Activated CD4-positive, alpha-beta T cell treated with anti-CD3 and anti-CD28 coated beads for 4 hours (primary cell): ENCODE results near the gene ZBTB16.

Experiments
- DNase-seq, 2 donors: peaks; one replicate each; pipeline ENCODE4 v3.0.0-alpha.2; 2020

Gene ZBTB16

GRCh38 chr11:114087025-114087424 lies 27.5 kb downstream of the ZBTB16 start:
- DNase-seq: no peak

DNA sequence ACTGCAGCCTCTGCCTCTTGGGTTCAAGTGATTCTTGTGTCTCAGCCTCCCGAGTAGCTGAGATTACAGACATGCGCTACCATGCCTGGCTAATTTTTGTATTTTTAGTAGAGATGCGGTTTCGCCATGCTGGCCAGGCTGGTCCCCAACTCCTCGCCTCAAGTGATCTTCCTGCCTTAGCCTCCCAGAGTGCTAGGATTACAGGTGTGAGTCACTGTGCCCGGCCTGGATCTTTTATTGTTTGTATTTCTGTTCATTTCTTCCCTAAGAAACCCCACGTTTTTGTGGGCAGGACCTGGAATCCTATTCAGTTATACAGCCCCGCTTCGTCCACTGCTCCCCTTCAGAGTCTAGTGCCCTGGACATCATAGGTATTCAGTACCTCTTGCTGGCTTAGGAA lies 28.7 kb downstream of the ZBTB16 start:
- no peak for DNase-seq

DNA sequence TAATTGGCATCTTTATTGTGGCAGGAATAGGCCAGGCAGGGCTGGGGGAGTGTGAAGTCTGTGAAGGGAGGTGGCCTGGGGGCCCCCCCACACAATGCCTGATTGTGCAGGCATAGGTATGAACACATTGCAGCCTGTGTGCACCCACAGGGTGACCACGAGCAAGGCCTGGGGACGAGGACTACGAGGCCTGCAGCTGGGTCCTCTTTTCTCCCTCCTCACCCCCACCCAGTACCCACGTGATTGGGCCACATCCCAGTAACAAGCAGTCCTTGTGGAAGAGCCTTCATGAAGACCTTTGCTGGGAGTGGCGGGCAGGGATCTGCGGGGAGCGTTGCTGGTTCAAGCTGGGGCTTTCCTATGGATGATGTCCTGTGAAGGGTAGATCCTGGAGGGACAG lies 29.3 kb downstream of the ZBTB16 start:
- no peak for DNase-seq

DNA sequence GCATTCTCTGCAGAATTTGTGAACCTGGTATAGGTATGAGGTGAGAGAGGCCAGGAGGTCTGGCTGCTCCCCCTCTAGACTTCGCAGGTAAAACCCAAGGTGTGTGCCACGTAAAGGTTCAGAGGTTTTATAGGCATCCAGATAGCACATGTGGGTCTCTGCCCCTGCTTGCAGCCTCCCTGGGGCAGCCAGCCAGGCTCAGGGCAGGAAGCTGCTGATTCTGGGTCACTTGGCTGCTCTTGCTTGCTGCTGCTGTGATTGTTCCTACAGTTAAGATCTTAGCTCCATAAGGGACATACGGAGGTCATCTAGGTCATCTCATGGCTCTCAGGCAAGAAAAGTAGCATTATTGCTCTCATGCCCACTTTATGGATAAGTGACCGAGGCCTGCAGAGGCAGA lies 30.2 kb downstream of the ZBTB16 start:
- DNase-seq: no peak

- no peak for DNase-seq
Observed at GRCh38 chr11:114090225-114090910, 30.9 kb downstream of the ZBTB16 start.

GRCh38 chr11:114090976-114091375 lies 31.5 kb downstream of the ZBTB16 start:
- DNase-seq: no peak

GRCh38 chr11:114091516-114092397 lies 32.2 kb downstream of the ZBTB16 start:
- no peak for DNase-seq

DNA sequence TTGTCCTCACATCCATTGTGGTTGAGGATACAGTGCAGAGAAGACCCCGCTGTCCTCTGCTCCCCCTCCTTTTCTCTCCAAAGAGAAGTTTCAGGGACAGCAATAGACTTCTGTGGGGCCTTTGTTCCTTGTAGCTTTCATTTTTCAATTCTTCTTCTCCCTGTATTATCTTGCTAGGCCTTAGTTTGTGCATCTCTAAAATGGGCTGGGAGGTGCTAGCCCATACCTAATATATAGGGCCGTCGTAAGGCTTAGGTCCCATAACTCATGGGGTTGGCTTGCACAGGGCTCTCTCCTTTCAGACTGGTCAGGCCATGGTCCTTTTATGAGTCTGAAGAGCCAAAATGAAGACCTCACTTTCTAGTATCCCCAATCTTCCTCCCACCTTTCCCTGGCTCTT lies 33.0 kb downstream of the ZBTB16 start:
- no peak for DNase-seq

- no peak for DNase-seq
Observed at GRCh38 chr11:114092953-114093352, 33.4 kb downstream of the ZBTB16 start.

- no peak for DNase-seq
Observed at GRCh38 chr11:114094516-114094915, 35.0 kb downstream of the ZBTB16 start.

- DNase-seq: no peak
Observed at GRCh38 chr11:114095899-114096298, 36.4 kb downstream of the ZBTB16 start.

DNA sequence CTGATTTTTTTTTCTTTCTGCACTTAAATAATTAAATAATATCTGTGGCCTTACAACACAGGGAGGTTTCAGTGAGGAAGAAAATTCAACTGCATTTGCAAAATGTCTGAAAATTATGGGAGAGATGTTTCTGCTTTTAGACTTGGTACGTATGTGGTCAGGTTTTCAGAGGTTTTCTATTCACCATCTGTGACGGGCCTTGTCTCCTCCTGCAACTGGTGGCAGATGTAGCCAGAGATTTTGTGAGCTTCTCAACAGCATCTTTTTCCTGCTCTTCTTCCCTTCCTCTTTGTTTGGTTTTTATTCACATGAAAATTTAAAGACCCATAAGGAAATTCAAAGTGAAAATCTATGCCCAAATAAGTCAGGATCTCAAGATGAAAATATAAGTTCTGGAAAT lies 38.3 kb downstream of the ZBTB16 start:
- no peak for DNase-seq

DNA sequence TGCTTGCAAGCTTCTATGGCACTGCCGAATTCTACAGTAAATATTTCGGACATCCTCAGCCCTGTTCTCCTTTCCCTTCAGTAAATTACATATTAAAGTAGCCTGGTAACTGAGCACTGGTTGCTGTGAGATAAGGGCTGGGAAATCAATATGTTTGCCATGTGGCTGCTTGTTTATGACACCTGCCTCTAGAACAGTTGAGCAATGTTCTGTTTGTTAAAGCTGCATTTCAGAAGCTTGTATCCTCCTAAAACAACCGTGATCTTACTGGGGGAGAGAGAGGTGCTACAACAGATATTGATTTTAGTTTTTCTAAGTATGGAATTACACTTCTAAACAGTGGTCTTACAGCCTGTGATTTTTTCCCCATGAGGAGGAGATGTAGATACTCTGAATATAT lies 39.4 kb downstream of the ZBTB16 start:
- DNase-seq: no peak

DNA sequence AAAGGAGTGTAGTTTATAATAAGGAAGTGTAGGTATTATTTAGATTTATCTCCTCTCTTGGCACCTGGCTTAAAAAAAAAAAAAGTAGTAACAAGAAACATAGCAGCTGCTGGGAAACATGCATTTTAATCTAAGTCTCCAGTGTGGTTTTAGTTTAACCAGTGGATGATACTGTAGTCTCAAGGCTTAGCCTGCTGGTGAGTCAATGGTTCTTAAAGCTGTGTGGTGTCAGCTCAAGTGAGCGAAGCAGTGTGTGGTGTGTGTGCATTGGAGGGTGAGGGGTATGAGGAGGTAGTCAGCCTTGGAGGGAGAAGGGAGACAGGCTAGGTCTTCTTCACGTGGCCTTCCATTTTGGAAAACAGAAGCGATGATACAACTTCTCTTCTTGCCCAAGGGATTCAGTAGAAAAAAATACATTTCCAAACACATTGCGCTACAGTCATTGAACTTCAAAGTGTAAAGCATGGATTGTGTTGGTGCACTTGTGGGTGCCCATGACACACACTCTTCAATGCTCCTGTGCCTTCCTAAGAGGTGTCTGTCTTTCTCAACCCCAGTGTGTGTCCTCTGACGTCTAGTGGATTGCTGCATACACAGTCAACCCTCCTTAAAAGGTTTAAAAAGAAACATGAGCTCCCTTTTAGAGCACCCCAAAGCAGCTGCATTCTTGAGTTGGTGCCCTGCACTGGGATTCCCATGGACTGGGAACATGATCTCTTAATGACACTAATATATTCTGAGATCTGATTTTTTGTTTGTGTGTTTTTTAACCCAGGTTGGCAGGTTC lies 40.1 kb downstream of the ZBTB16 start:
- DNase-seq: no peak

GRCh38 chr11:114102993-114103896 lies 43.7 kb downstream of the ZBTB16 start:
- DNase-seq: no peak

- no peak for DNase-seq
Observed at GRCh38 chr11:114105611-114106010, 46.1 kb downstream of the ZBTB16 start.

- no peak for DNase-seq
Observed at GRCh38 chr11:114106047-114106446, 46.5 kb downstream of the ZBTB16 start.

GRCh38 chr11:114106986-114107385 lies 47.5 kb downstream of the ZBTB16 start:
- no peak for DNase-seq

- DNase-seq: no peak
Observed at GRCh38 chr11:114108501-114109205, 49.1 kb downstream of the ZBTB16 start.

- DNase-seq: no peak
Observed at GRCh38 chr11:114109206-114110090, 49.9 kb downstream of the ZBTB16 start.

- no peak for DNase-seq
Observed at GRCh38 chr11:114110123-114110522, 50.6 kb downstream of the ZBTB16 start.
